WTC11 (cell line): Measurements from ENCODE around the gene NHS. TPM values are rescaled to one million over a fixed set of nuclear protein-coding genes. Genes with fewer than 3 reads are reported as not detected.

Source experiments
- ATAC-seq: fragments of 200-7000 bp; cut with Tn5 transposase; 2 replicates; pipeline ENCODE4 v1.10.0; 2021; ENCODE audit warnings: mild to moderate bottlenecking, moderate library complexity
- CTCF ChIA-PET: fragments of 300-600 bp; sonication (Branson Sonifier 250); formaldehyde crosslinking; loops from one replicate; lab custom pipeline; 2021; ENCODE audit warnings: antibody characterized with exemption; lab: Charles Lee
- POLR2A ChIA-PET: fragments of 350-600 bp; sonication (Branson Sonifier 250); formaldehyde crosslinking; loops from one replicate; lab custom pipeline; 2021; ENCODE audit warnings: antibody characterized with exemption; lab: Charles Lee
- DNase-seq: peaks from one replicate; pipeline ENCODE4 v3.0.0; 2021; ENCODE audit warnings: low spot score
- H3K27ac Mint-ChIP-seq: 2 replicates; pipeline ENCODE4 v1.8.0; 2021; ENCODE audit warnings: mixed read lengths
- H3K27me3 Mint-ChIP-seq: 2 replicates; pipeline ENCODE4 v1.8.0; 2021; ENCODE audit warnings: low read depth, mild to moderate bottlenecking, moderate library complexity, mixed read lengths
- H3K36me3 Mint-ChIP-seq: 2 replicates; pipeline ENCODE4 v1.8.0; 2021; ENCODE audit warnings: mixed read lengths
- H3K4me1 Mint-ChIP-seq: 2 replicates; pipeline ENCODE4 v1.8.0; 2022; ENCODE audit warnings: mixed read lengths
- H3K4me3 Mint-ChIP-seq: 2 replicates; pipeline ENCODE4 v1.8.0; 2021; ENCODE audit warnings: mild to moderate bottlenecking, moderate library complexity, mixed read lengths
- H3K9me3 Mint-ChIP-seq: 2 replicates; pipeline ENCODE4 v1.8.0; 2021; ENCODE audit warnings: mixed read lengths
- CBFB ChIP-seq: sonication (generic); formaldehyde crosslinking; IDR thresholded peaks from 2 replicates; pipeline ENCODE4 v1.8.1; 2022; ENCODE audit warnings: mild to moderate bottlenecking, low read depth, missing genetic modification reagents
- JAZF1 ChIP-seq: fragments of 250-450 bp; sonication (Bioruptor Pico); IDR thresholded peaks from 2 replicates; pipeline ENCODE4 v1.9.0; 2021; ENCODE audit warnings: moderate library complexity, mild to moderate bottlenecking, inconsistent platforms
- NFYB ChIP-seq: sonication (generic); formaldehyde crosslinking; conservative IDR thresholded peaks from 2 replicates; pipeline ENCODE4 v1.8.0; 2022; ENCODE audit warnings: low read depth, missing genetic modification reagents
- NR2C2 ChIP-seq: sonication (generic); formaldehyde crosslinking; IDR thresholded peaks from 2 replicates; pipeline ENCODE4 v1.8.0; 2022; ENCODE audit warnings: mild to moderate bottlenecking, missing genetic modification reagents
- total RNA-seq: library from RNA; stranded (reverse); gene quantifications from 3 replicates; pipeline ENCODE4 v1.2.3, GENCODE V29; 2021
- TF ChIP-seq, protein P1 (sequence below): sonication (generic); formaldehyde crosslinking; IDR thresholded peaks from 2 replicates; pipeline ENCODE4 v1.8.0; 2023; ENCODE audit warnings: mild to moderate bottlenecking, missing genetic modification reagents
- TF ChIP-seq, protein P2 (sequence below): sonication (generic); formaldehyde crosslinking; conservative IDR thresholded peaks from 2 replicates; pipeline ENCODE4 v1.8.1; 2022; ENCODE audit warnings: mild to moderate bottlenecking, missing genetic modification reagents
- TF ChIP-seq, protein P3 (sequence below): sonication (generic); formaldehyde crosslinking; IDR thresholded peaks from 2 replicates; pipeline ENCODE4 v1.8.1; 2023; ENCODE audit warnings: mild to moderate bottlenecking, missing genetic modification reagents, borderline replicate concordance
- TF ChIP-seq, protein P4 (sequence below): sonication (generic); formaldehyde crosslinking; IDR thresholded peaks from 2 replicates; pipeline ENCODE4 v1.8.1; 2023; ENCODE audit warnings: mild to moderate bottlenecking, missing genetic modification reagents
- TF ChIP-seq, protein P5 (sequence below): sonication (generic); formaldehyde crosslinking; IDR thresholded peaks from 2 replicates; pipeline ENCODE4 v1.8.0; 2023; ENCODE audit warnings: missing genetic modification reagents, mild to moderate bottlenecking, borderline replicate concordance
- TF ChIP-seq, protein P6 (sequence below): sonication (generic); formaldehyde crosslinking; IDR thresholded peaks from 2 replicates; pipeline ENCODE4 v1.8.1; 2022; ENCODE audit warnings: low read depth, mild to moderate bottlenecking, moderate library complexity, missing genetic modification reagents, borderline replicate concordance
- TF ChIP-seq, protein P7 (sequence below): sonication (generic); formaldehyde crosslinking; IDR thresholded peaks from 2 replicates; pipeline ENCODE4 v1.8.1; 2023; ENCODE audit warnings: mild to moderate bottlenecking, missing genetic modification reagents
- TF ChIP-seq, protein P8 (sequence below): sonication (generic); formaldehyde crosslinking; IDR thresholded peaks from 2 replicates; pipeline ENCODE4 v1.8.1; 2023; ENCODE audit warnings: mild to moderate bottlenecking, missing genetic modification reagents, moderate library complexity
- TF ChIP-seq, protein P9 (sequence below): sonication (generic); formaldehyde crosslinking; IDR thresholded peaks from 2 replicates; pipeline ENCODE4 v1.8.1; 2023; ENCODE audit warnings: mild to moderate bottlenecking, missing genetic modification reagents, moderate library complexity
- TF ChIP-seq, protein P10 (sequence below): sonication (generic); formaldehyde crosslinking; IDR thresholded peaks from 2 replicates; pipeline ENCODE4 v1.8.1; 2023; ENCODE audit warnings: mild to moderate bottlenecking, moderate library complexity, missing genetic modification reagents
- TF ChIP-seq, protein P11 (sequence below): fragments of 250-450 bp; sonication (Bioruptor Pico); IDR thresholded peaks from 2 replicates; pipeline ENCODE4 v1.9.0; 2021; ENCODE audit warnings: moderate library complexity, mild to moderate bottlenecking, inconsistent platforms, borderline replicate concordance

The NHS gene
- total RNA-seq, 1 experiment from 2014 or later: 5.8 TPM

DNA sequence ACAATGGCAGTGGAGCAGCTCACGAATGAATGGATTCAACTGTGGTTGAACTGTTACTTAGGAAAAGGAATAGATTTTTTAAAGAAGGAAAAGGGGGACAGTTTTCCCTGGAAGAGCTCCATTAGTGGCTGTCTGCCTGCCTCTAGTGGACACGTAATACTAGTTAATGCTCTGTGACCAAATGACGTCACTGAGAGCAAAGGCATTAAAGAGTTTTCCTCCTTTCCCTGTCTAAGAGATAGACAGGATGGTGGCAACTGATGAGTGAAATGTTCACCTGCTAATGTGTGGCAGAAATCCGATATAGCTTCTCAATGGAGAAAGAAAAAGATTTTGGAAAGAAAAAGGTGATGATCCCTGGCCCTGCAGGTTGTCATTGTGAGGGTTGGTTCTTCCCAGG is 310.0 kb downstream of the NHS start:
- Mint-ChIP-seq H3K4me1 (peaks cover 9% of the 10 kb centered on the region), H3K4me3 (no peak overlapping the region), H3K36me3 (no peaks in the 10 kb centered on the region)
- POLR2A ChIA-PET: no interaction called here
- ATAC-seq: no peak
- no peak for TF ChIP-seq CBFB (CRISPR knock-in tag)
- TF ChIP-seq, protein P1, sequence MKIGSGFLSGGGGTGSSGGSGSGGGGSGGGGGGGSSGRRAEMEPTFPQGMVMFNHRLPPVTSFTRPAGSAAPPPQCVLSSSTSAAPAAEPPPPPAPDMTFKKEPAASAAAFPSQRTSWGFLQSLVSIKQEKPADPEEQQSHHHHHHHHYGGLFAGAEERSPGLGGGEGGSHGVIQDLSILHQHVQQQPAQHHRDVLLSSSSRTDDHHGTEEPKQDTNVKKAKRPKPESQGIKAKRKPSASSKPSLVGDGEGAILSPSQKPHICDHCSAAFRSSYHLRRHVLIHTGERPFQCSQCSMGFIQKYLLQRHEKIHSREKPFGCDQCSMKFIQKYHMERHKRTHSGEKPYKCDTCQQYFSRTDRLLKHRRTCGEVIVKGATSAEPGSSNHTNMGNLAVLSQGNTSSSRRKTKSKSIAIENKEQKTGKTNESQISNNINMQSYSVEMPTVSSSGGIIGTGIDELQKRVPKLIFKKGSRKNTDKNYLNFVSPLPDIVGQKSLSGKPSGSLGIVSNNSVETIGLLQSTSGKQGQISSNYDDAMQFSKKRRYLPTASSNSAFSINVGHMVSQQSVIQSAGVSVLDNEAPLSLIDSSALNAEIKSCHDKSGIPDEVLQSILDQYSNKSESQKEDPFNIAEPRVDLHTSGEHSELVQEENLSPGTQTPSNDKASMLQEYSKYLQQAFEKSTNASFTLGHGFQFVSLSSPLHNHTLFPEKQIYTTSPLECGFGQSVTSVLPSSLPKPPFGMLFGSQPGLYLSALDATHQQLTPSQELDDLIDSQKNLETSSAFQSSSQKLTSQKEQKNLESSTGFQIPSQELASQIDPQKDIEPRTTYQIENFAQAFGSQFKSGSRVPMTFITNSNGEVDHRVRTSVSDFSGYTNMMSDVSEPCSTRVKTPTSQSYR: no peak
- TF ChIP-seq, protein P2, sequence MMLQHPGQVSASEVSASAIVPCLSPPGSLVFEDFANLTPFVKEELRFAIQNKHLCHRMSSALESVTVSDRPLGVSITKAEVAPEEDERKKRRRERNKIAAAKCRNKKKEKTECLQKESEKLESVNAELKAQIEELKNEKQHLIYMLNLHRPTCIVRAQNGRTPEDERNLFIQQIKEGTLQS: no peak
- TF ChIP-seq, protein P3, sequence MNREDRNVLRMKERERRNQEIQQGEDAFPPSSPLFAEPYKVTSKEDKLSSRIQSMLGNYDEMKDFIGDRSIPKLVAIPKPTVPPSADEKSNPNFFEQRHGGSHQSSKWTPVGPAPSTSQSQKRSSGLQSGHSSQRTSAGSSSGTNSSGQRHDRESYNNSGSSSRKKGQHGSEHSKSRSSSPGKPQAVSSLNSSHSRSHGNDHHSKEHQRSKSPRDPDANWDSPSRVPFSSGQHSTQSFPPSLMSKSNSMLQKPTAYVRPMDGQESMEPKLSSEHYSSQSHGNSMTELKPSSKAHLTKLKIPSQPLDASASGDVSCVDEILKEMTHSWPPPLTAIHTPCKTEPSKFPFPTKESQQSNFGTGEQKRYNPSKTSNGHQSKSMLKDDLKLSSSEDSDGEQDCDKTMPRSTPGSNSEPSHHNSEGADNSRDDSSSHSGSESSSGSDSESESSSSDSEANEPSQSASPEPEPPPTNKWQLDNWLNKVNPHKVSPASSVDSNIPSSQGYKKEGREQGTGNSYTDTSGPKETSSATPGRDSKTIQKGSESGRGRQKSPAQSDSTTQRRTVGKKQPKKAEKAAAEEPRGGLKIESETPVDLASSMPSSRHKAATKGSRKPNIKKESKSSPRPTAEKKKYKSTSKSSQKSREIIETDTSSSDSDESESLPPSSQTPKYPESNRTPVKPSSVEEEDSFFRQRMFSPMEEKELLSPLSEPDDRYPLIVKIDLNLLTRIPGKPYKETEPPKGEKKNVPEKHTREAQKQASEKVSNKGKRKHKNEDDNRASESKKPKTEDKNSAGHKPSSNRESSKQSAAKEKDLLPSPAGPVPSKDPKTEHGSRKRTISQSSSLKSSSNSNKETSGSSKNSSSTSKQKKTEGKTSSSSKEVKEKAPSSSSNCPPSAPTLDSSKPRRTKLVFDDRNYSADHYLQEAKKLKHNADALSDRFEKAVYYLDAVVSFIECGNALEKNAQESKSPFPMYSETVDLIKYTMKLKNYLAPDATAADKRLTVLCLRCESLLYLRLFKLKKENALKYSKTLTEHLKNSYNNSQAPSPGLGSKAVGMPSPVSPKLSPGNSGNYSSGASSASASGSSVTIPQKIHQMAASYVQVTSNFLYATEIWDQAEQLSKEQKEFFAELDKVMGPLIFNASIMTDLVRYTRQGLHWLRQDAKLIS: no peak
- TF ChIP-seq NFYB (CRISPR knock-in tag): no peak
- TF ChIP-seq, protein P4, sequence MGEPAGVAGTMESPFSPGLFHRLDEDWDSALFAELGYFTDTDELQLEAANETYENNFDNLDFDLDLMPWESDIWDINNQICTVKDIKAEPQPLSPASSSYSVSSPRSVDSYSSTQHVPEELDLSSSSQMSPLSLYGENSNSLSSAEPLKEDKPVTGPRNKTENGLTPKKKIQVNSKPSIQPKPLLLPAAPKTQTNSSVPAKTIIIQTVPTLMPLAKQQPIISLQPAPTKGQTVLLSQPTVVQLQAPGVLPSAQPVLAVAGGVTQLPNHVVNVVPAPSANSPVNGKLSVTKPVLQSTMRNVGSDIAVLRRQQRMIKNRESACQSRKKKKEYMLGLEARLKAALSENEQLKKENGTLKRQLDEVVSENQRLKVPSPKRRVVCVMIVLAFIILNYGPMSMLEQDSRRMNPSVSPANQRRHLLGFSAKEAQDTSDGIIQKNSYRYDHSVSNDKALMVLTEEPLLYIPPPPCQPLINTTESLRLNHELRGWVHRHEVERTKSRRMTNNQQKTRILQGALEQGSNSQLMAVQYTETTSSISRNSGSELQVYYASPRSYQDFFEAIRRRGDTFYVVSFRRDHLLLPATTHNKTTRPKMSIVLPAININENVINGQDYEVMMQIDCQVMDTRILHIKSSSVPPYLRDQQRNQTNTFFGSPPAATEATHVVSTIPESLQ: no peak
- TF ChIP-seq, protein P5, sequence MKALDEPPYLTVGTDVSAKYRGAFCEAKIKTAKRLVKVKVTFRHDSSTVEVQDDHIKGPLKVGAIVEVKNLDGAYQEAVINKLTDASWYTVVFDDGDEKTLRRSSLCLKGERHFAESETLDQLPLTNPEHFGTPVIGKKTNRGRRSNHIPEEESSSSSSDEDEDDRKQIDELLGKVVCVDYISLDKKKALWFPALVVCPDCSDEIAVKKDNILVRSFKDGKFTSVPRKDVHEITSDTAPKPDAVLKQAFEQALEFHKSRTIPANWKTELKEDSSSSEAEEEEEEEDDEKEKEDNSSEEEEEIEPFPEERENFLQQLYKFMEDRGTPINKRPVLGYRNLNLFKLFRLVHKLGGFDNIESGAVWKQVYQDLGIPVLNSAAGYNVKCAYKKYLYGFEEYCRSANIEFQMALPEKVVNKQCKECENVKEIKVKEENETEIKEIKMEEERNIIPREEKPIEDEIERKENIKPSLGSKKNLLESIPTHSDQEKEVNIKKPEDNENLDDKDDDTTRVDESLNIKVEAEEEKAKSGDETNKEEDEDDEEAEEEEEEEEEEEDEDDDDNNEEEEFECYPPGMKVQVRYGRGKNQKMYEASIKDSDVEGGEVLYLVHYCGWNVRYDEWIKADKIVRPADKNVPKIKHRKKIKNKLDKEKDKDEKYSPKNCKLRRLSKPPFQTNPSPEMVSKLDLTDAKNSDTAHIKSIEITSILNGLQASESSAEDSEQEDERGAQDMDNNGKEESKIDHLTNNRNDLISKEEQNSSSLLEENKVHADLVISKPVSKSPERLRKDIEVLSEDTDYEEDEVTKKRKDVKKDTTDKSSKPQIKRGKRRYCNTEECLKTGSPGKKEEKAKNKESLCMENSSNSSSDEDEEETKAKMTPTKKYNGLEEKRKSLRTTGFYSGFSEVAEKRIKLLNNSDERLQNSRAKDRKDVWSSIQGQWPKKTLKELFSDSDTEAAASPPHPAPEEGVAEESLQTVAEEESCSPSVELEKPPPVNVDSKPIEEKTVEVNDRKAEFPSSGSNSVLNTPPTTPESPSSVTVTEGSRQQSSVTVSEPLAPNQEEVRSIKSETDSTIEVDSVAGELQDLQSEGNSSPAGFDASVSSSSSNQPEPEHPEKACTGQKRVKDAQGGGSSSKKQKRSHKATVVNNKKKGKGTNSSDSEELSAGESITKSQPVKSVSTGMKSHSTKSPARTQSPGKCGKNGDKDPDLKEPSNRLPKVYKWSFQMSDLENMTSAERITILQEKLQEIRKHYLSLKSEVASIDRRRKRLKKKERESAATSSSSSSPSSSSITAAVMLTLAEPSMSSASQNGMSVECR (CRISPR knock-in tag): no peak
- no peak for TF ChIP-seq NR2C2 (CRISPR knock-in tag)
- TF ChIP-seq, protein P6, sequence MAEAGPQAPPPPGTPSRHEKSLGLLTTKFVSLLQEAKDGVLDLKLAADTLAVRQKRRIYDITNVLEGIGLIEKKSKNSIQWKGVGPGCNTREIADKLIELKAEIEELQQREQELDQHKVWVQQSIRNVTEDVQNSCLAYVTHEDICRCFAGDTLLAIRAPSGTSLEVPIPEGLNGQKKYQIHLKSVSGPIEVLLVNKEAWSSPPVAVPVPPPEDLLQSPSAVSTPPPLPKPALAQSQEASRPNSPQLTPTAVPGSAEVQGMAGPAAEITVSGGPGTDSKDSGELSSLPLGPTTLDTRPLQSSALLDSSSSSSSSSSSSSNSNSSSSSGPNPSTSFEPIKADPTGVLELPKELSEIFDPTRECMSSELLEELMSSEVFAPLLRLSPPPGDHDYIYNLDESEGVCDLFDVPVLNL (CRISPR knock-in tag): no peak
- TF ChIP-seq, protein P7, sequence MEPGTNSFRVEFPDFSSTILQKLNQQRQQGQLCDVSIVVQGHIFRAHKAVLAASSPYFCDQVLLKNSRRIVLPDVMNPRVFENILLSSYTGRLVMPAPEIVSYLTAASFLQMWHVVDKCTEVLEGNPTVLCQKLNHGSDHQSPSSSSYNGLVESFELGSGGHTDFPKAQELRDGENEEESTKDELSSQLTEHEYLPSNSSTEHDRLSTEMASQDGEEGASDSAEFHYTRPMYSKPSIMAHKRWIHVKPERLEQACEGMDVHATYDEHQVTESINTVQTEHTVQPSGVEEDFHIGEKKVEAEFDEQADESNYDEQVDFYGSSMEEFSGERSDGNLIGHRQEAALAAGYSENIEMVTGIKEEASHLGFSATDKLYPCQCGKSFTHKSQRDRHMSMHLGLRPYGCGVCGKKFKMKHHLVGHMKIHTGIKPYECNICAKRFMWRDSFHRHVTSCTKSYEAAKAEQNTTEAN: no peak
- TF ChIP-seq, protein P8, sequence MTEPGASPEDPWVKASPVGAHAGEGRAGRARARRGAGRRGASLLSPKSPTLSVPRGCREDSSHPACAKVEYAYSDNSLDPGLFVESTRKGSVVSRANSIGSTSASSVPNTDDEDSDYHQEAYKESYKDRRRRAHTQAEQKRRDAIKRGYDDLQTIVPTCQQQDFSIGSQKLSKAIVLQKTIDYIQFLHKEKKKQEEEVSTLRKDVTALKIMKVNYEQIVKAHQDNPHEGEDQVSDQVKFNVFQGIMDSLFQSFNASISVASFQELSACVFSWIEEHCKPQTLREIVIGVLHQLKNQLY (CRISPR knock-in tag): no peak
- TF ChIP-seq, protein P9, sequence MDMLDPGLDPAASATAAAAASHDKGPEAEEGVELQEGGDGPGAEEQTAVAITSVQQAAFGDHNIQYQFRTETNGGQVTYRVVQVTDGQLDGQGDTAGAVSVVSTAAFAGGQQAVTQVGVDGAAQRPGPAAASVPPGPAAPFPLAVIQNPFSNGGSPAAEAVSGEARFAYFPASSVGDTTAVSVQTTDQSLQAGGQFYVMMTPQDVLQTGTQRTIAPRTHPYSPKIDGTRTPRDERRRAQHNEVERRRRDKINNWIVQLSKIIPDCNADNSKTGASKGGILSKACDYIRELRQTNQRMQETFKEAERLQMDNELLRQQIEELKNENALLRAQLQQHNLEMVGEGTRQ (CRISPR knock-in tag): no peak
- TF ChIP-seq, protein P10, sequence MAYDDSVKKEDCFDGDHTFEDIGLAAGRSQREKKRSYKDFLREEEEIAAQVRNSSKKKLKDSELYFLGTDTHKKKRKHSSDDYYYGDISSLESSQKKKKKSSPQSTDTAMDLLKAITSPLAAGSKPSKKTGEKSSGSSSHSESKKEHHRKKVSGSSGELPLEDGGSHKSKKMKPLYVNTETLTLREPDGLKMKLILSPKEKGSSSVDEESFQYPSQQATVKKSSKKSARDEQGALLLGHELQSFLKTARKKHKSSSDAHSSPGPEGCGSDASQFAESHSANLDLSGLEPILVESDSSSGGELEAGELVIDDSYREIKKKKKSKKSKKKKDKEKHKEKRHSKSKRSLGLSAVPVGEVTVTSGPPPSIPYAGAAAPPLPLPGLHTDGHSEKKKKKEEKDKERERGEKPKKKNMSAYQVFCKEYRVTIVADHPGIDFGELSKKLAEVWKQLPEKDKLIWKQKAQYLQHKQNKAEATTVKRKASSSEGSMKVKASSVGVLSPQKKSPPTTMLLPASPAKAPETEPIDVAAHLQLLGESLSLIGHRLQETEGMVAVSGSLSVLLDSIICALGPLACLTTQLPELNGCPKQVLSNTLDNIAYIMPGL (CRISPR knock-in tag): no peak
- TF ChIP-seq, protein P11, sequence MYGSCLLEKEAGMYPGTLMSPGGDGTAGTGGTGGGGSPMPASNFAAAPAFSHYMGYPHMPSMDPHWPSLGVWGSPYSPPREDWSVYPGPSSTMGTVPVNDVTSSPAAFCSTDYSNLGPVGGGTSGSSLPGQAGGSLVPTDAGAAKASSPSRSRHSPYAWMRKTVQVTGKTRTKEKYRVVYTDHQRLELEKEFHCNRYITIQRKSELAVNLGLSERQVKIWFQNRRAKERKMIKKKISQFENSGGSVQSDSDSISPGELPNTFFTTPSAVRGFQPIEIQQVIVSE (CRISPR knock-in tag): no peak
- TF ChIP-seq JAZF1 (CRISPR knock-in tag): no peak
- TF ChIP-seq, all 79 proteins: peak for 0
- no peak overlapping the region for H3K27ac Mint-ChIP-seq
- CTCF ChIA-PET: no interaction called here
- no peaks in the 10 kb centered on the region for H3K9me3 Mint-ChIP-seq
- no peak for DNase-seq
- H3K27me3 Mint-ChIP-seq: no peaks in the 10 kb centered on the region
